Measurements from ENCODE around the gene LIPC. TPM values are rescaled to one million over a fixed set of nuclear protein-coding genes. Genes with fewer than 3 reads are reported as not detected.

Gene LIPC
- total and polyA plus RNA-seq, 2 experiments from 2014 or later = not detected

GRCh38 chr15:58549785-58550074 lies 117.9 kb downstream of the LIPC start:
- 0 out of 2 replicates have a peak, but pooled peaks cover 3% of the 10 kb centered on the region for H3K9me2 ChIP-seq (ENCODE audit: insufficient read depth)
- no peaks in the 10 kb centered on the region for H3F3A ChIP-seq (replicated peaks; ENCODE audit: low read depth)
- peaks cover 8% of the 10 kb centered on the region for H3K4me1 ChIP-seq (ENCODE audit: insufficient read depth)
- no peak overlapping the region for H3K27ac Mint-ChIP-seq
- no peak for DNase-seq (ENCODE audit: low spot score)
- H4K20me1 ChIP-seq (replicated peaks; ENCODE audit: insufficient read depth) = no peaks in the 10 kb centered on the region
- H3K36me3 ChIP-seq (ENCODE audit: insufficient read depth) = no peaks in the 10 kb centered on the region
- H3K36me3 Mint-ChIP-seq (ENCODE audit: low read depth) = no peaks in the 10 kb centered on the region
- ATAC-seq = no peak
- no peak for TF ChIP-seq ZNF114 (CRISPR knock-in tag; IDR thresholded peaks at IDR 0.05)
- no peak for TF ChIP-seq CTCF (conservative IDR thresholded peaks at IDR 0.05; ENCODE audit: low read depth in 2 of 2)
- TF ChIP-seq POLR2AphosphoS5 (IDR thresholded peaks at IDR 0.05; ENCODE audit: low read depth) = no peak
- no peak for TF ChIP-seq ZNF462 (CRISPR knock-in tag; IDR thresholded peaks at IDR 0.05)
- TF ChIP-seq REST (IDR thresholded peaks at IDR 0.05; ENCODE audit: unreplicated experiment) = no peak
- no peak for TF ChIP-seq JUNB (IDR thresholded peaks at IDR 0.05; ENCODE audit: unreplicated experiment)
- TF ChIP-seq EZH2phosphoT487 (IDR thresholded peaks at IDR 0.05; ENCODE audit: unreplicated experiment) = no peak
- no peak for TF ChIP-seq ETS1 (IDR thresholded peaks at IDR 0.05)
- TF ChIP-seq NANOG (IDR thresholded peaks at IDR 0.05; ENCODE audit: borderline replicate concordance) = no peak
- no peak for TF ChIP-seq EZH2 (IDR thresholded peaks at IDR 0.05; ENCODE audit: low read depth, unreplicated experiment)
- TF ChIP-seq ZNF331 (CRISPR knock-in tag; IDR thresholded peaks at IDR 0.05; ENCODE audit: low read depth) = no peak
- no peak for TF ChIP-seq STAT1 (IDR thresholded peaks at IDR 0.05; ENCODE audit: unreplicated experiment)
- H3K79me2 ChIP-seq (replicated peaks; ENCODE audit: insufficient read depth) = no peaks in the 10 kb centered on the region
- H3K9me3 Mint-ChIP-seq = no peaks in the 10 kb centered on the region
- peaks cover 12% of the 10 kb centered on the region for H3K27me3 Mint-ChIP-seq (ENCODE audit: insufficient read depth, low read depth, poor library complexity)
- H3K4me3 ChIP-seq = no peak overlapping the region
- H3K4me1 Mint-ChIP-seq = peaks cover 21% of the 10 kb centered on the region
- H3K4me3 Mint-ChIP-seq = no peak overlapping the region
- H3K27ac ChIP-seq (ENCODE audit: low read depth) = no peak overlapping the region
- H3K27me3 ChIP-seq (ENCODE audit: insufficient read depth) = no peaks in the 10 kb centered on the region
- H3K4me2 ChIP-seq = no peak overlapping the region
- H2AFZ ChIP-seq = 0 out of 2 replicates have a peak overlapping the region, but pooled peaks have one; percentile 18
